Measurements from ENCODE around the gene GREB1L. TPM values are rescaled to one million over a fixed set of nuclear protein-coding genes. Genes with fewer than 3 reads are reported as not detected.
"Not testable (repeated sequence)": the region's sequence is repeated elsewhere in the genome, so short reads cannot be mapped to it uniquely, and the experiment has no call there.

The GREB1L gene
- total and polyA plus RNA-seq, 2 donors = 0.10 to 1.4 TPM

GRCh38 chr18:21272016-21272579, 30.1 kb downstream of the GREB1L start:
- Histone ChIP-seq H3K27ac (ENCODE audit: low read depth) (no peak overlapping the region), H3K4me1 (ENCODE audit: insufficient read depth) (no peaks in the 10 kb centered on the region), H3K36me3 (ENCODE audit: insufficient read depth) (no peaks in the 10 kb centered on the region), H3K4me3 (ENCODE audit: low read depth, low read length) (no peak overlapping the region)
- DNase-seq (ENCODE audit: extremely low spot score) = no peak
- WGBS = 51% methylated on average over 4 of the region's 4 CpGs

DNA sequence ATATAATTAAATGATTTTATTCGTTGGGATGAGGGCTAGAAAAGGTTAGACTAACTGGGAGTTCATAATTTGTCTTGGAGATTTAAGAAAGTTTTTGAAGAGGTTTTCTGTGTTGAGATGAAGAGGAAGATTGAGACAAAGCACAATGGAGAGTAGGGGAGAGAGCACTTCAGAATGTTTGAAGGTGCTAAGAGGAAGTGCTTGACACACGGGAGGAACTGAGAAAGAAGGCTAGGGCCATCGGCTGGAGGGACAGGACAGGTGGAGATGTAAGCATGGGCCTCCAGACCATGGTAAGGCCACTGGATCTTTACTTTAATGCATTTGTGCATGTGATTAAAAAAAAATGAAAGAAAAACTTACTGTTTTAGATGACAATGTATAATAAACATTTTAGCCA, 31.5 kb downstream of the GREB1L start:
- 65% methylated on average over 3 of the region's 3 CpGs for WGBS
- DNase-seq (ENCODE audit: extremely low spot score) = no peak
- Histone ChIP-seq H3K36me3 (ENCODE audit: insufficient read depth) (no peaks in the 10 kb centered on the region), H3K27ac (ENCODE audit: low read depth) (no peak overlapping the region), H3K4me1 (ENCODE audit: insufficient read depth) (no peaks in the 10 kb centered on the region), H3K4me3 (ENCODE audit: low read depth, low read length) (no peak overlapping the region)

- Histone ChIP-seq H3K27ac (ENCODE audit: low read depth) (no peak overlapping the region), H3K4me3 (ENCODE audit: low read depth, low read length) (no peak overlapping the region), H3K4me1 (ENCODE audit: insufficient read depth) (no peaks in the 10 kb centered on the region), H3K36me3 (ENCODE audit: insufficient read depth) (no peaks in the 10 kb centered on the region)
- WGBS = 94% methylated on average over 7 of the region's 7 CpGs
- DNase-seq (ENCODE audit: extremely low spot score) = no peak
Observed at GRCh38 chr18:21275645-21276044, 33.6 kb downstream of the GREB1L start.

GRCh38 chr18:21277578-21277977, 35.5 kb downstream of the GREB1L start:
- 95% methylated on average over 4 of the region's 4 CpGs for WGBS
- Histone ChIP-seq H3K4me1 (ENCODE audit: insufficient read depth) (no peaks in the 10 kb centered on the region), H3K36me3 (ENCODE audit: insufficient read depth) (no peaks in the 10 kb centered on the region), H3K4me3 (ENCODE audit: low read depth, low read length) (no peak overlapping the region), H3K27ac (ENCODE audit: low read depth) (no peak overlapping the region)
- DNase-seq (ENCODE audit: extremely low spot score) = no peak

GRCh38 chr18:21278218-21278617, 36.2 kb downstream of the GREB1L start:
- WGBS = 90% methylated on average over 6 of the region's 6 CpGs
- not testable (repeated sequence) for H3K36me3 ChIP-seq (ENCODE audit: insufficient read depth); H3K4me3 ChIP-seq (ENCODE audit: low read depth, low read length); H3K27ac ChIP-seq (ENCODE audit: low read depth); H3K4me1 ChIP-seq (ENCODE audit: insufficient read depth); DNase-seq (ENCODE audit: extremely low spot score)

GRCh38 chr18:21281603-21282002, 39.6 kb downstream of the GREB1L start:
- Histone ChIP-seq H3K36me3 (ENCODE audit: insufficient read depth) (no peaks in the 10 kb centered on the region), H3K4me3 (ENCODE audit: low read depth, low read length) (no peak overlapping the region)

GRCh38 chr18:21284540-21284939, 42.5 kb downstream of the GREB1L start:
- Histone ChIP-seq H3K27ac (ENCODE audit: low read depth) (no peak overlapping the region), H3K4me1 (ENCODE audit: insufficient read depth) (no peaks in the 10 kb centered on the region), H3K36me3 (ENCODE audit: insufficient read depth) (no peaks in the 10 kb centered on the region), H3K4me3 (ENCODE audit: low read depth, low read length) (no peak overlapping the region)
- WGBS = 60% methylated on average over 3 of the region's 3 CpGs
- DNase-seq (ENCODE audit: extremely low spot score) = no peak

More at GRCh38 chr18:21281603-21282002, 39.6 kb downstream of the GREB1L start:
- Histone ChIP-seq H3K27ac (ENCODE audit: low read depth) (no peak overlapping the region), H3K4me1 (ENCODE audit: insufficient read depth) (no peaks in the 10 kb centered on the region)
- DNase-seq (ENCODE audit: extremely low spot score) = no peak

- Histone ChIP-seq H3K4me1 (ENCODE audit: insufficient read depth) (no peaks in the 10 kb centered on the region), H3K36me3 (ENCODE audit: insufficient read depth) (no peaks in the 10 kb centered on the region), H3K4me3 (ENCODE audit: low read depth, low read length) (no peak overlapping the region), H3K27ac (ENCODE audit: low read depth) (no peak overlapping the region)
- no peak for DNase-seq (ENCODE audit: extremely low spot score)
- 93% methylated on average over 3 of the region's 3 CpGs for WGBS
Observed at GRCh38 chr18:21289827-21290226, 47.8 kb downstream of the GREB1L start.

DNA sequence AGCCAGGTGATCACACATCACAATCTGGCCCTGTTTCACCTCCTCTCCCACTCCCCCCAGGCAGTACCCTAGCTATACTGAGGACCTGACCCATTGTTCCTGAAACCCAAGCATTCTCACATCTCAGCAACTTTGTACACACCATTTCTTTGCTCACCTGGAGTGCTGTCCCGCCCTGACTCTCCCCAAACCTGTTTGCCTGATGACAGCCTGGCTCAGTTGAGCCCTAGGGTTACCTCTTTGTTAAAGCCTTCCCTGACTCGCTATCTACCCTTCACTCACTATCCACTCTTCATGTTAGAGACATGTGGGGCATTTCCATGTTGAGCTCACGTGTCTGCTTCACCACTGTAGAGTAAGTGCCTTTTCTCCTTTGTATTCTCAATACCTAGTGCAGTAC, 49.1 kb downstream of the GREB1L start:
- H3K4me3 ChIP-seq (ENCODE audit: low read depth, low read length) = no peak overlapping the region
- no peaks in the 10 kb centered on the region for H3K4me1 ChIP-seq (ENCODE audit: insufficient read depth)
- DNase-seq (ENCODE audit: extremely low spot score) = no peak
- H3K27ac ChIP-seq (ENCODE audit: low read depth) = no peak overlapping the region
- WGBS = 69% methylated on average over 3 of the region's 3 CpGs
- no peaks in the 10 kb centered on the region for H3K36me3 ChIP-seq (ENCODE audit: insufficient read depth)

DNA sequence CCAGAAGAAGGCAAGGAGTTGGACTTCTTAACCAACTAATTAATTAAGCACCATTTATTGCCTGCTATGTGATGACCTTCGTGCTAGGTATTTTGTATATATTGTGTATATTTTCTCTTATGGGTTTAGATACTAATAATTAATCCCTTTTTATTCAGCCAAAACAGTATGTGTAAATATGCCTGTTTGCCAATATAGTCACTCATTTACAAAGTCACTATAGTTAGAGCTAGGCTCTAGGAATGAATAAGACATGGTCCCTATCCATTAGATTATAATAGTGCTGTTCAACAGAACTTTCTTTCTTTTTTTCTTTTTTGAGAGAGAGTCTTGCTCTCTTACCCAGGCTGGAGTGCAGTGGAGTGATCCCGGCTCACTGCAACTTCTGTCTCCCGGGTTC, 51.4 kb downstream of the GREB1L start:
- Histone ChIP-seq H3K36me3 (ENCODE audit: insufficient read depth) (no peaks in the 10 kb centered on the region), H3K4me3 (ENCODE audit: low read depth, low read length) (no peak overlapping the region), H3K27ac (ENCODE audit: low read depth) (no peak overlapping the region), H3K4me1 (ENCODE audit: insufficient read depth) (no peaks in the 10 kb centered on the region)
- 95% methylated on average over 3 of the region's 3 CpGs for WGBS
- no peak for DNase-seq (ENCODE audit: extremely low spot score)

GRCh38 chr18:21295101-21295500, 53.1 kb downstream of the GREB1L start:
- no peaks in the 10 kb centered on the region for H3K36me3 ChIP-seq (ENCODE audit: insufficient read depth)
- no peak for DNase-seq (ENCODE audit: extremely low spot score)
- H3K4me3 ChIP-seq (ENCODE audit: low read depth, low read length) = no peak overlapping the region
- no peaks in the 10 kb centered on the region for H3K4me1 ChIP-seq (ENCODE audit: insufficient read depth)
- WGBS = 66% methylated on average over 3 of the region's 3 CpGs
- H3K27ac ChIP-seq (ENCODE audit: low read depth) = no peak overlapping the region

DNA sequence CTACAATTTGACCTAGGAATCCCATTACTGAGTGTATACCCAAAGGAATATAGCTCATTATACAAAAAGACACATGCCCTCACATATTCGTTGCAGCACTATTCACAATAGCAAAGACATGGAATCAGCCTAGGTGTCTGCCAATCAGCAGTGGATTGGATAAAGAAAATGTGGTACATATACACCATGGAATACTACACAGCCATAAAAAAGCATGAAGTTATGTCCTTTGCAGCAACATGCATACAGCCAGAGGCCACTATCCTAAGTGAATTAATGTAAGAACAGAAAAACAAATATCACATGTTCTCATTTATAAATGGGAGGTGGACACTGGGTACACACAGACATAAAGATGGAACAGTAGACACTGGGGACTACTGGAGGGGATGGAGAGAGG, 54.0 kb downstream of the GREB1L start:
- DNase-seq (ENCODE audit: extremely low spot score) = no peak
- WGBS = 82% methylated on average over 1 of the region's 1 CpG
- H3K36me3 ChIP-seq (ENCODE audit: insufficient read depth) = no peaks in the 10 kb centered on the region
- no peak overlapping the region for H3K4me3 ChIP-seq (ENCODE audit: low read depth, low read length)
- no peak overlapping the region for H3K27ac ChIP-seq (ENCODE audit: low read depth)
- no peaks in the 10 kb centered on the region for H3K4me1 ChIP-seq (ENCODE audit: insufficient read depth)

- no peaks in the 10 kb centered on the region for H3K4me1 ChIP-seq (ENCODE audit: insufficient read depth)
- 64% methylated on average over 4 of the region's 4 CpGs for WGBS
Observed at GRCh38 chr18:21298351-21298750, 56.3 kb downstream of the GREB1L start.

GRCh38 chr18:21300035-21300907, 58.2 kb downstream of the GREB1L start:
- H3K4me3 ChIP-seq (ENCODE audit: low read depth, low read length) = no peak overlapping the region
- no peaks in the 10 kb centered on the region for H3K4me1 ChIP-seq (ENCODE audit: insufficient read depth)
- 17% methylated on average over 6 of the region's 6 CpGs for WGBS
- DNase-seq (ENCODE audit: extremely low spot score) = no peak
- H3K36me3 ChIP-seq (ENCODE audit: insufficient read depth) = no peaks in the 10 kb centered on the region
- H3K27ac ChIP-seq (ENCODE audit: low read depth) = no peak overlapping the region

More at GRCh38 chr18:21298351-21298750, 56.3 kb downstream of the GREB1L start:
- H3K27ac ChIP-seq (ENCODE audit: low read depth) = no peak overlapping the region
- H3K4me3 ChIP-seq (ENCODE audit: low read depth, low read length) = no peak overlapping the region
- DNase-seq (ENCODE audit: extremely low spot score) = no peak
- H3K36me3 ChIP-seq (ENCODE audit: insufficient read depth) = no peaks in the 10 kb centered on the region

Measured in urinary bladder (tissue), 4 donors.